Tongue (tissue), 2 donors: Measurements from ENCODE around the gene ATP9A. TPM values are rescaled to one million over a fixed set of nuclear protein-coding genes. Genes with fewer than 3 reads are reported as not detected.
"Not testable (repeated sequence)": the region's sequence is repeated elsewhere in the genome, so short reads cannot be mapped to it uniquely, and the experiment has no call there.

Source experiments
- DNase-seq: peaks from one replicate; pipeline ENCODE4 v3.0.0-alpha.2; 2015
- total RNA-seq: library from RNA; depleted of rRNA; stranded (reverse); fragments of >200 nt; gene quantifications from one replicate; pipeline ENCODE4 v1.2.3, GENCODE V29; 2014

Gene ATP9A
- total RNA-seq, 1 donor from 2014 or later = 95.1 TPM

DNA sequence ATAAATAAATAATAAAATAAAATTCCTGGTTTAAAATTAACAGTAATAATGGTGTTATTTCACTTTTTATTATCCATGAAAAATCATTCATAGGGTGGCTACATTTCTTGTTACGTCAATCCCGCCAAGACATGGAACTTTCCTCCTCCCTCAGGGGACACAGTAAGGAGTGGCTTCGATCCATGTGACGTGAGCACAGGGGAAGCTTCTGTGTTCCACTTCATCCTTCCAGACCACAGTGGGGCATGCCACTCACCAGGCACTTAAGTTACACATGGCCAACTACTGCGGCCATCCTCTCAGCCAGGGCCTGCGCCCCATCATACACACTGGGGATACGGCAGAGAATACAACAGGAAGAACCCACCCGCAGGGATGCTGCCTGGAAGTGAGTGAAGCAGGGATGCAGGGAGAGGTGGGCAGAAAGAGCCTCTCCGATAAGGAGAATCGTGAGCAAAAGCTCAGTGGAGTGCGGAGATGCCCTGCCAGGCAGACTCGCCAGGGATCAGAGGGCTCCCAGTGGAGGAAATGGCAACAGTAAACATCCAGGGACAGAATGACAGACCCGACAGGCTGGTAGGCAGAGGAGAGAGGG lies 75.3 kb downstream of the ATP9A start:
- no peak for DNase-seq

DNA sequence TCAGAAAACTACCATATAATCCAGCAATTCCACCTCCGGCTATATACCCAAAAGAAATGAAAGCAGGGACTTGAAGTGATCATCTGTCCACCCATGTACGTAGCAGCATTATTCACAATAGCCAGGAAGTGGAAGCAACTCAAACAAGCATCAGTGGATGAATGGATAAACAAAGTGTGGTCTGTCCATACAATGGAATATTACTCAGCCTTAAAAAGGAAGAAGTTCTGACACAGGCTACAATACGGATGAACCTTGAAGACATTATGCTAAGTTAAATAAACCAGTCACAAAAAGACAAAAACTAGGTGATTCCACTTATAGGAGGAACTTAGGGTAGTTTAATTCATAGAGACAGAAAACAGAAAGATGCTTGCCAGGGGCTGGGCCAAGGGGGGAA lies 76.5 kb downstream of the ATP9A start:
- no peak for DNase-seq

- DNase-seq = no peak
These were observed 79.5 kb downstream of the ATP9A start for GRCh38 chr20:51688600-51689244.

DNA sequence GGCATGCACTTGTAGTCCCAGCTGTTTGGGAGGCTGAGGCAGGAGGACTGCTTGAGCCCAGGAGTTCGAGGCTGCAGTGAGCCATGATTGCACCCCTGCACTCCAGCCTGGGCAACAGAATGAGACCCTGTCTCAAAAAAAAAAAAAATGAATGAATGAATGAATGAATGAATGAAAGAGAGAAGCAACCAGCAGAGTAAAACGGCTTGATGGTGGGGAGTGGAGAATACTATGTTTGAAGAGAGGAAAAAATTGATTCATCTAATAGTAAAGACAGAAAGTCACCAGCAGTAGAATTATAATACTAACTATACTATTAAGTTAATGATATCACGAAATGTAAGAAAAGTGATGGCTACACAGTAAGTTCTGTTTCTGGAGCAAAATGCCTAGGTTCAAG lies 80.6 kb downstream of the ATP9A start:
- no peak for DNase-seq

- no peak for DNase-seq
These were observed 81.1 kb downstream of the ATP9A start for GRCh38 chr20:51687108-51687507.

DNA sequence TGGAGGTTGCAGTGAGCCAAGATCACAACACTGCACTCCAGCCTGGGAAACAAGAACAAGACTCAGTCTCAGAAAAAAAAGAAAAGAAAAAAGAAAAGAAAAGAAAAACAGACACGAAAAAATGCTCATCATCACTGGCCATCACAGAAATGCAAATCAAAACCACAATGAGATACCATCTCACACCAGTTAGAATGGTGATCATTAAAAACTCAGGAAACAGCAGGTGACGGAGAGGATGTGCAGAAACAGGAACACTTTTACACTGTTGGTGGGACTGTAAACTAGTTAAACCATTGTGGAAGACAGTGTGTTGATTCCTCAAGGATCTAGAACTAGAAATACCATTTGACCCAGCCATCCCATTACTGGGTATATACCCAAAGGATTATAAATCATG lies 82.7 kb downstream of the ATP9A start:
- not testable (repeated sequence) for DNase-seq

GRCh38 chr20:51680067-51680749 lies 88.0 kb downstream of the ATP9A start:
- DNase-seq = no peak

- DNase-seq = no peak
These were observed 88.8 kb downstream of the ATP9A start for GRCh38 chr20:51679254-51679921.

- DNase-seq = peak; percentile 60
These were observed 90.0 kb downstream of the ATP9A start for GRCh38 chr20:51678026-51678697.

DNA sequence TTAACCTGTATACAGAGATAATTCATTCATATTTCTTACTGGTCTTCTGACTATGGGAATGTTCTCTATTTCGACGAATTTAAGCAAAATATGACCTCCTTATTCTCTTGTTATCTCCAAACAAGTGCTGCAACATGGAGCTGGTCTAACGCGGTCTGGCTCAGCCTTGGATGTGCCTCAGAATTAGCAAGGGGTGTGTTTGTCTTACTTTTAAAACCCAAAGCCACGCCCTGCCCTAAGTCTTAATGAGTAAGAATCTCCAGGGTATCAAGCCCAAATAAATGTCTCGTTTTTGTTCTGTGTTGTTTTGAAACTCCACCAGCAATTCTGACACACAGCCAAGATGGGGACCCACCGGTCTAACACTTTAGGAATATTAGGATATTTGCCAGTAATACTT lies 99.2 kb downstream of the ATP9A start:
- DNase-seq = no peak

DNA sequence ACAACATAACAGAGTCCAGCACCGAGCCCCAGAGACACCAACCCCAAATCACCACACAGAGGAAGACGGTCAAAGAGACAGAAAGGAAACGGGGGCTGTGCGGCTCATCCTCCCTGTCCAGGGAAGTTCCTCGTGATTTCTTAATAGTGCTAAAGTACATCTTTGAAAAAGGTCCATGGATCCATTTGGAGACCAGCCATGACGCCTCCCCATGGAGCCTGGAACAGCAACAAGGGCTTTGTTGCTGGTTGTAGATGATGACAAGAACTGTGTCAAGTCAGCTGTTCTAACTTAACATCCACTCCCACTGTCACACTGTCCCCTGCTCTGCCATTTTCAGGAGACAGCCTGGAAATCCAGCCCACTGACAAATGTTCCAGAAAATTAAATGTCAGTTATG lies 99.7 kb downstream of the ATP9A start:
- DNase-seq = no peak

GRCh38 chr20:51667491-51667890 lies 100.7 kb downstream of the ATP9A start:
- DNase-seq = no peak

DNA sequence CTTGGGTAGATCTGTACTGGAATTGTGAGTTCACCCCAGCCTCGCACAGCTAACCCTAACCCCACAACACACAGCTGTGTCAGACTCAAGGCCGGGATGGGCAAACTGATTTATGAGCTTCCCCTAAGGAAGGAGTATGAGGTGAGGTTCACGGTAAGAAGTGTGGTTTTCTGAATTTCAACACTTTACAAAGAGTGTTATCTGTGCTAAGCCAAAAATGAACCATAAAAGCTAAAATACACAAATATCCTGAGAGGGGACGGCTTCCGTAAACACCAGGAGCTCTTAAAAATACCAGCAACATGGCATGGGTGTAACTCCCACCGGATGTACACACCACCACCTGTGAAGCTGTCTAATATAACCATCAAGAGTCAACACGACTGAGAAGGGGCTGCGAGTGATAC lies 101.2 kb downstream of the ATP9A start:
- no peak for DNase-seq

GRCh38 chr20:51666126-51666525 lies 102.1 kb downstream of the ATP9A start:
- DNase-seq = no peak

GRCh38 chr20:51665543-51666118 lies 102.6 kb downstream of the ATP9A start:
- no peak for DNase-seq

DNA sequence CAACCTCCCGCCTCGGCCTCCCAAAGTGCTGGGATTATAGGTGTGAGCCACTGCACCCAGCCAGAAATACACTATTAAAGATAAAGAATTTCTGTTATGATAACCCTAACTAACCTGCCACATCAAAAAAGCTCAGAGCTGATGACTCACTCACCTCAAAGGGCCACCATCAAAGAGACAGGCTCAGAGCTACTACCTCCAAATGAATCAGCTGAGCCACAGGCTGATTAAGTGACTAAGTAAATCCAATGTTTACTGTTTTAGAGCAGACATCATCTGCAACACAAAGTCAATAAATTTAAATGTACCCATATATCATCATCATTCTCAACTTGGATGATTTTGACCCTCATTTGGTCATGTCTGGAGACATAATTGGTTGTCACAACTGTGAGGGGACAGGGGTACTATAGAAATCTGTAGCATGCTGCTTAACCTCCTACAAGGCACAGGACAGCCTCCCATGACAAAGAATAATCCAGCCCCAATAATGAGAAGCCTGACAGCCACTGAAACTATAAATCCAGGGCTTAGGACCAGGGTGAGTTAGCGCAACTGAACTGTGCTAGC lies 106.5 kb downstream of the ATP9A start:
- DNase-seq = no peak

DNA sequence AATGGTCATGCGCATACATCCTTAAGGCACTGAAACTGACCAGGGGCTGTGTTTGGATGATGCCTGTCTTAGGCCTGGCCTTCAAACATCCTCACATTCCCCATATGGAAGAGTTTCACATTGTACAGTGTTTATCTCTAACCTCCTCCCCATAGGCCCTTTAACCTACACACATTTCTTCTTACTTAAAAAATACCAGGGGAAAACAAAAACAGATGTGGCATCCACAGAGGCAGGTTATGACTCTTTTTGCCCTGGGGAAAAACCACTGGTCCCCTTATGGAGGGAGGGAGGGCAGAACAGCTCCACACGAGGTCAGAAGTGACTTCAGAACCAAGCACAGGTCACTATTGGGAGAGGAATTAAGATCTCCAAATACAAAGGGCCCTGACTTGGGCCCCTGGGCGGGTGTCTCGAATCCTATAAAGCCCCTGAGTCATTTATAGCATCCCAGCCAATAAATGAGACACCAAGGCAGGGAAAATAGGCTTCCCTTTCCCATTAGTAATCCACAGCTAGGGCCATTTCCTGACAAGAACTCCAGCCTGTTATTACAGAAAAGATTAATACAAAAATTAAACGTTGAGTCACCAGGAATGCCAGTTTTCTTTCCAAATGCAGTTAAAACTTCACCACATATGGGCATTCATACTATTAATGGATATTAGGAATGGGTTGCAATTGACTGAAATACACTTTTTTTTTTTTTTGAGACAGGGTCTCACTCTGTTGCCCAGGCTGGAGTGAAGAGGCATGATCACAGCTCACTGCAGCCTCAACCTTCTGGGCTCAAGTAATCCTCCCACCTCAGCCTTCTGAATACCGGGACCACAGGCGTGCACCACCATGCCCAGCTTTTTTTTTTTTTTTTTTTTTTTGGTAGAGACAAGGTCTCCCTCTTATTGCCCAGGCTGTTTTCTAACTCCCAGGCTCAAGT lies 107.2 kb downstream of the ATP9A start:
- DNase-seq = no peak

GRCh38 chr20:51659491-51660050 lies 108.6 kb downstream of the ATP9A start:
- no peak for DNase-seq

GRCh38 chr20:51656726-51657260 lies 111.4 kb downstream of the ATP9A start:
- no peak for DNase-seq

DNA sequence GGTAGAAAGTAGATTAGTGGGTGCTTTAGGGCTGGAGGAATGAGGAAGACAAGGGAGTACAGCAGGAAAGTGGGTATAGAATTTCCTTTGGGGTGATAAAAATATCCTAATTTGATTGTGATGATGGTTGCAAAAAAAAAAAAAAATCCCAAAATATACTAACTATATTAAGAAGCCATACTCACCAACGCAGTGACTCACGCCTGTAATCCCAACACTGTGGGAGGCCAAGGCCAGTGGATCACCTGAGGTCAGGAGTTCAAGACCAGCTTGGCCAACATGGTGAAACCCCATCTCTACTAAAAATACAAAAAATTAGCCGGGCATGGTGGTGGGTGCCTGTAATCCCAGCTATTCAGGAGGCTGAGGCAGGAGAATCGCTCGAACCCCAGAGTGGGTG lies 112.1 kb downstream of the ATP9A start:
- not testable (repeated sequence) for DNase-seq
